GM12873 (cell line): Measurements from ENCODE around the gene ESR2.

ENCODE experiments used
- TF ChIP-seq, protein P1 (sequence below): IDR thresholded peaks from 2 replicates; pipeline ENCODE4 v1.5.1; 2012; ENCODE audit warnings: low read depth, mild to moderate bottlenecking, moderate library complexity, low read length, control low read depth; ENCODE audit not compliant: insufficient read depth; ENCODE audit errors: missing control alignments

The ESR2 gene

DNA sequence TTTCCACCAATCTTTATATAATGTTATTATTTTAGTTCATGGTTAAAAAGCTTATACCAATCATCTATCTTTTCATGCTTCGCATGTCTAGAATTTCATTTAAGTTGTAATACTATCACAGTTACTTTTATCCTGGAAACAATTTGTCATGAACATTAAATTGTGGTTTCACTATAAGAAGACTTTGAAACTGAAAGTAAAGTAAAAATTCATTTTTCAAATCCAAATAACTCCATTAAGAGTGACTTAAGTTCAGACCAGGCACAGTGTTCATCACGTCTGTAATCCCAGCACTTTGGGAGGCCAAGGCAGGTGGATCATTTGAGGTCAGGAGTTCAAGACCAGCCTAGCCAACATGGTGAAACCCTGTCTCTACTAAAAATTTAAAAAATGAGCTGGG is 12.4 kb downstream of the ESR2 start:
- TF ChIP-seq, protein P1, sequence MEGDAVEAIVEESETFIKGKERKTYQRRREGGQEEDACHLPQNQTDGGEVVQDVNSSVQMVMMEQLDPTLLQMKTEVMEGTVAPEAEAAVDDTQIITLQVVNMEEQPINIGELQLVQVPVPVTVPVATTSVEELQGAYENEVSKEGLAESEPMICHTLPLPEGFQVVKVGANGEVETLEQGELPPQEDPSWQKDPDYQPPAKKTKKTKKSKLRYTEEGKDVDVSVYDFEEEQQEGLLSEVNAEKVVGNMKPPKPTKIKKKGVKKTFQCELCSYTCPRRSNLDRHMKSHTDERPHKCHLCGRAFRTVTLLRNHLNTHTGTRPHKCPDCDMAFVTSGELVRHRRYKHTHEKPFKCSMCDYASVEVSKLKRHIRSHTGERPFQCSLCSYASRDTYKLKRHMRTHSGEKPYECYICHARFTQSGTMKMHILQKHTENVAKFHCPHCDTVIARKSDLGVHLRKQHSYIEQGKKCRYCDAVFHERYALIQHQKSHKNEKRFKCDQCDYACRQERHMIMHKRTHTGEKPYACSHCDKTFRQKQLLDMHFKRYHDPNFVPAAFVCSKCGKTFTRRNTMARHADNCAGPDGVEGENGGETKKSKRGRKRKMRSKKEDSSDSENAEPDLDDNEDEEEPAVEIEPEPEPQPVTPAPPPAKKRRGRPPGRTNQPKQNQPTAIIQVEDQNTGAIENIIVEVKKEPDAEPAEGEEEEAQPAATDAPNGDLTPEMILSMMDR = no peak

DNA sequence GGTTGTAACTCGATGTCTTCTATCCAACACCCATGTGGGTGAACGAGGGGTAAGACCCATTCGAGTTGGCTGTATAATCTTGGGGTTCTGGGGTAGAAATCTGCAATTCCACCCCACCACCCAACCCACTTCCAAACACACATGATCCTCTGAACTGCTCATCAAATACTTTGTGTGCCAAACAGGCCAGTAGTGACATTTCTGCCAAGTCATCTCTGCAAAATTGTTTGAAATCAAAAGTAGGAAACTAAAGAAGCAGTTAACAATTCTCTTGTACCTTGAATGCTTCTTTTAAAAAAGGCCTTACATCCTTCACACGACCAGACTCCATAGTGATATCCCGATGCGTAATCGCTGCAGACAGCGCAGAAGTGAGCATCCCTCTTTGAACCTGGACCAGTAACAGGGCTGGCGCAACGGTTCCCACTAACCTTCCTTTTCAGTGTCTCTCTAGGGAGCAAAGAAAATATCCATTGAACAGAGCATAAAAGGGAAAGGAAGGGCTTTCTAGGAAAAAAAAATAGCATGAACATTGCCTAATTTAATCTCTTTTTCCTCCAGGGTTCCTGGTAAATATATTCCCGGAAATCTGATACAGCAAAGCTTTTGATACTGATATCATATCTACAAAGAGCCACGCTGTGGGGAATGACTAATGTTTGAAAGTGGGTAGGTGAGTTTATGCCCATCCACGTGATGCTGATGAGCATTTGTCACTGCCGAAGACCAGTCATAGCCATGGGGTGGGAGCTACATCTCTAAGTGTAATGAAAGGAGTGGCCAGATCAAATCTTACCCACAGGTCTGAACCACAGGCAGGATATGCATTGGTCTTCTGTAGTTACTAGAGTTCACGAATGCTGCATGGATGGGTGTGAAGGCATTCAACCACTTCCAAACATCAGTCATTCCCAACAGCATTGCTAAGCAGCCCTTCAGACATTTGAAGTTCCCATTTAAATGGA is 14.2 kb downstream of the ESR2 start:
- TF ChIP-seq, protein P1 = no peak

DNA sequence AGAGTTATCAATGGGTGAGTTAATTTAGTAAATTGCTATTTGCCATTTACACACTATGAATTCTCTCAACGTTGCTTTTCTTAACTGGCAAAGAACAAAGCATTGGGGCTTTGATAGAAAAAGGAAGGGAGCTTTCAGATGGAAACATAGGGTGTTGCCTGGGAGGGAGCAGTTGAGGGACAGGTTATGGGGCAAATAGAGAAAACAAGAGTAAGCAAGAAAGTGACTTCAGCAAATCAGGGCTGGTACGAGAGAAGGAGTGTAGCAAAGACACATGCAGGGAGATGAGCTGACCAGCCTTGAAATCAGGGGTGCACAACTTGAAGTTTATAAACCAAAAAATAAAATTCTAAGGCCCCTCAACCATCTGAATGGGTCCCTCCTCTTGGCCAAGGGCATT is 15.7 kb downstream of the ESR2 start:
- TF ChIP-seq, protein P1 = no peak

DNA sequence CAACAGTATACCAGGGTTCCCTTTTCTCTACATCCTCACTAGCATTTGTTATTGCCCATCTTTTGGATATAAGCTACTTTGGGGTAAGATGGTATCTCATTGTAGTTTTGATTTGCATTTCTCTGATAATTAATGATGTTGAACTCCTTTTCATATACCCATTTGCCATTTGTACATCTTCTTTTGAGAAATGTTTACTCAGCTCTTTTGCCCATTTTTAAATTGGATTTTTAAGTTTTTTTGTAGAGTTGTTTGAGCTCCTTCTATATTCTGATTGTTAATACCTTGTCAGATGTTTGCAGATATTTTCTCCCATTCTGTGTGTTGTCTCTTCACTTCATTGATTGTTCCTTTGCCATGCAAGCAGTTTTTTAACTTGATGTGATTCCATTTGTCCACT is 22.2 kb downstream of the ESR2 start:
- TF ChIP-seq, protein P1 = no peak

DNA sequence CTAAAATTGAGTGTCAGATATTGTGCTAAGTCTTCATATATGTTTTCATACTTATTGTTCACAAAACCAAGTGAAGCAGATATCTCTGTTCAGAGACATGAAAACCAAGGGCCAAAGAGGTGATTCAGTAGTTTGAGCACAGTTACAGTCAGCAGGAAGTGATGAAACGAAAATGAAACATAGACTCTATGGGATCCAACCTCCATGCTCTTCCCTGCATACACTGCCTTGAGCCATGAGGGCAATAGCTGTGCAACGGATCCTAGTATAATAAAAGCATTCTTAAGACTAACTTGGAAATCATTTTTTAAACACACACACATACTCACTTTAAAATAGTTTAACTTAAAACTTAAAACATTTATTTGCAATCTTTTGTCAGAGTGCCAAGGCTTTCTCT is 27.9 kb downstream of the ESR2 start:
- TF ChIP-seq, protein P1 = no peak

GRCh38 chr14:64265222-64265621 is 28.9 kb downstream of the ESR2 start:
- TF ChIP-seq, protein P1 = no peak

- TF ChIP-seq, protein P1 = no peak
Measured at GRCh38 chr14:64260418-64260817, 33.8 kb downstream of the ESR2 start.
